ENCODE data around the gene ZNF521.

Gene ZNF521

DNA sequence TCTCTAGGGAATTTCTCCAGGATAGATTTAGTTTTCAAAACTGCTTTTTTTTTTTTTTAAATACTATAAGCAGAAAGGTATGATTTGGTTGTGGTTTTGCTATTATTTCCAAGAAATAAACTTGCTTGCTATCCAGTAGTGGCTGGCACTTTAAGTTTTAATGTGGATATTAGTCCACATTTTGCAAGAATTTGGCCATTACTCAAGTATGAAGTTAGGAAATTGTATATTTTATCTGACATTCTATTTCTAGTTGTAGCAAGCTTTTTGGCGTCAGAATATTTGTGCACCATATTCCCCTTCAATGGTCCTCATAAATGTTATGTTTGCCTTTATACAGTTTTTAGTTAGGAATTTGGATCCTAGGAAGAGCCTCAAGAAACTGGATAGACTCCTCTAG is 226.3 kb downstream of the ZNF521 start:
- no peak for DNase-seq (ENCODE audit: low read depth)

DNA sequence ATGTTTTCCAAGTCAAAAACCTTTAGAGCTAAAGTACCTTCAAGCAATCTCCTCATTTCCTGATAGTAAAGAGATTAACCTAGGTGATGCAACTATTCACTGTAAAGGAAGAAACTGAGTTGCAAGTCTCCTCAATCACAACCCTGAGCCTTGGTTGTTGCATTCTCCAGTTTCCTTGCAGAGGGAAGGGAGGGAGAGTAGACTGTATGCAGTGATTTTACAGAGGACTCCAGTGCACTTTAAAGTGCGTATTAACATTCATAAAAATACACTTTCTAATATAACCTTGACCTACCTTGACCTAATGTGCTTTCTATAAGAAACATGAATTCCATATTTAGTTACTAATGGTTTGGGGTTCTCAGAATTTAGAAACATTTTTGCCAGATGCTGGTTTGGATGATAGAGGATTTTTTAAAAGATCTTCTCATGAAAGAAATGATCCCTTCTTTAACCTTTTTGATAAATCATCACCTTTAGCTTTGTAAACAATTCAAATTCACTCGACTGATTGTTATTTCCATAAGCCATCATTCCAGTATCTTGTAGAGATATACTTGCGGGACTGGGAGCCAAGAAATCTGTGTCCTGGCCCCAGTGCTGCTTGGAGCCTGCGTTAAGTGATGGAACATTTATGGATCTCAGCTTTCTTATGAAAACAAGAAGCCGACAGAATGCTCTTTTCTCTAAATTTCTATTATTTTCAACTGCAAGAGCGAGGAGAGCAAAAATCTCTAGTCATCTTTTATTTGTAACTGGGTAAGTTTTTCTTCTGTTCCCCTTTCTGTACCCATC is 228.3 kb downstream of the ZNF521 start:
- DNase-seq (ENCODE audit: low read depth): no peak

DNA sequence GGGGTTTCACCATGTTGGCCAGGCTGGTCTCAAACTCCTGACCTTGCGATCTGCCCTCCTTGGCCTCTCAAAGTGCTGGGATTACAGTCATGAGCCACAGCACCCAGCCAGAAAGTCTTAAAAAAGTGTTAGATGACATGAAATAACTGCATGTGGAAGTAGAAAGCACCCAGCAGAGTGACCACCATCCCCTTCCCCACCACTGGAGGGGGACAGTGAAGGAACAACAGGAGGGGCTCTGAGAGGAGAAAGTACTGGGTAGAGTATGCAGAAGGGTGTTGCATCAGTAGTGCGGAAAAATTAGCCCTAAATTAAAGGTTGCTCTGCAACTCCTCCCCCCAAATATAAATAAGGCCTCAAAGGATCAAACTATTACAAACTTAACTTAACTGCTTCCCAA is 230.5 kb downstream of the ZNF521 start:
- no peak for DNase-seq (ENCODE audit: low read depth)

DNA sequence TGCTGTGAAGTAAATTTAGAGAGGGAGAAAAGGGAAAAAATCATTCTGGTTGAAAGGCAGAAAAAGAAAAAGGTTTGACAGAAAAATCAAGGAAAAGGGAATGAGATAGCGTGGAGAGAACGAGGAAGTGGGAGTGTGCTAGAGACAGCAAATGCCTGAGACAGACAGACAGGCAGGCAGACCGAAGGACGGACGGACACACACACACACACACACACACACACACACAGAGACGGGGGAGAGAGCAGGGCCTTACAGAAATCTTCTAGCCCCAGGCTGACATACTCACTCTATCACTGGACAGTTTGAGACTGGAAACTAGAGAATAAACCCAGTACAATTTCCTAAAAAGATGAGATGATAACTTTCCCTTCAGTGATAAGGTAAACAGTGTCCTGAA is 238.4 kb downstream of the ZNF521 start:
- no peak for DNase-seq (ENCODE audit: low read depth)

DNA sequence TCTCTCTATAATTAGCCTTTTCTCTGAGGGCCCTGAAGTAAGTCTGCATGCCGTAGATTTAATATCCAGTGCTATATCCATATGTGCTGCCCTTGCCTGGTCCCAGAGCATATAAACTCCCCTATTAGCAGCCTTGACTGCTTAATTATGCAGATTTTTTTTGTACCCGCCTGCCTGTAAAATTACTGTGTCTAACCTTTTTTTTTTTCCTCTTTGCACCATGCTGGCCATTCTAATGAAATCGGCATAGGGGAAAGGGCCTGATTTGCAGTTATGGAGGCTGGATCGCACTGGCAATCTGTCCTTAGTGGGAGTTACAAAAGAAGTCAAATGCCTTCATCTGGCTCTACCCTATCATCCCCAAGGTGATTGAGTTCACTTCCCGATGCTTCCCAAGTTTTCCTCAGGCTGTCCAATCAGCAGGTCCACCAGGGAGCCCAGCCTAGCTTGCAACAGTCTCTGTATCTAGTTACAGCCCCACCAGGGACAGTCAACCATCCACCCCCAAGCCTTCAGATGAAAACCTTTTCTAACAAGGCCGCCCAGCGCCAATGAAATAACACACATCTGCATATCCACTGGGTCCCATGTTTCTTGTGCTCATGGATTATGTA is 239.0 kb downstream of the ZNF521 start:
- DNase-seq (ENCODE audit: low read depth): no peak

DNA sequence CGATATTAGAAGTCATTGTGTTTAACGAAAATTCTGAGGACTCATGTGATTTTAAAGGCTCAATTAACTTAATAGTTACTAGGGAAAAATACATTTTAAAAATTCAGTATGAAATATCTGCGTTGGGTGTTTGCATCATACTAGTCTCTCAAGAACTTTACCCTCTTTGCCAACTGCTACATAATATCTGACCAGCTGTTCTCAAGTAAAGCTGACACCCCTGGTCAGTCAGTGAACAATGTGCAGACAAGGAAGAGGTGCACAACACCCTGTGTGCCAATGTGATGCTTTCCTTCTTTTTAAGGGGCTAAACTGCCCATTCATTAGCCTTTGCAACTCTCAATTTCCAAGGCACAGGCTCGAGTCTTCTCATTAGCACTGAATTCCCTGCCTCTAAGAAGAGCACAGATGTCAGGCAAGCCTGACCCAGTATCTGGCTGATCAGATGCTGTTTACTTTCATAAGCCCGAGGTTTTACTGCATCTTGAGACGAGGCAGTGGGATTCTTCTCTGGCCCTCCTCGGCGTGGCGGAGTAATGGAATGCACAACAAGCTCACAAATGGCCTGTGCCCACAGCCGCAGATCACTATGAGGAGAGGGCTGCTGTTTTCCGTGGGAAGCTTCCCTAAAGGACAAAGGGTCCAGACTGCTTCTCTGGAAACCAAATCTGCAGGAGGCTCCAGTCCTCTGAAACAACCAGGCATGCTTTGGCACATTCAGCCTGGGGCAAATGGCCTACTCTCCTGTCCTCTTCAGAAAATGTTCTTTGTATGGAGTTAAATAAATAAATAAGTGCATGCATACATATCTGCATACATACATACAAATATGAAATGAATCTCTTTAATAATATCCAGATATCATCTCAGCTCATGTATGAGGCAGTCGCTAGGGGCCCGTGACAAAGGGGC is 240.3 kb downstream of the ZNF521 start:
- no peak for DNase-seq (ENCODE audit: low read depth)

DNA sequence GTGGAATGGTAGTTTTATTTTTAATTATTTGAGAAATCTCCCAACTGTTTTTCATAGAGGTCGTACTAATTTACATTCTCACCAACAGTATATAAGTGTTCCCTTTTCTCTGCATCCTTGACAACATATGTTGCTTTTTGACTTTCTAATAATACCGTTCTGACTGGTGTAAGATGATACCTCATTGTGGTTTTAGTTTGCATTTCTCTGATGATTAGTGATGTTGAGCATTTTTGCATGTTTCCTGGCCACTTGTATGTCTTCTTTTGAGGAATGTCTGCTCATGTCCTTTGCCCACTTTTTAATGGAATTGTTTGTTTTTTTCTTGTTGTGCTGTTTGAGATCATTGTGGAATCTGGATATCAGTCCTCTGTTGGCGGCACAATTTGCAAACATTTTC is 242.5 kb downstream of the ZNF521 start:
- no peak for DNase-seq (ENCODE audit: low read depth)

DNA sequence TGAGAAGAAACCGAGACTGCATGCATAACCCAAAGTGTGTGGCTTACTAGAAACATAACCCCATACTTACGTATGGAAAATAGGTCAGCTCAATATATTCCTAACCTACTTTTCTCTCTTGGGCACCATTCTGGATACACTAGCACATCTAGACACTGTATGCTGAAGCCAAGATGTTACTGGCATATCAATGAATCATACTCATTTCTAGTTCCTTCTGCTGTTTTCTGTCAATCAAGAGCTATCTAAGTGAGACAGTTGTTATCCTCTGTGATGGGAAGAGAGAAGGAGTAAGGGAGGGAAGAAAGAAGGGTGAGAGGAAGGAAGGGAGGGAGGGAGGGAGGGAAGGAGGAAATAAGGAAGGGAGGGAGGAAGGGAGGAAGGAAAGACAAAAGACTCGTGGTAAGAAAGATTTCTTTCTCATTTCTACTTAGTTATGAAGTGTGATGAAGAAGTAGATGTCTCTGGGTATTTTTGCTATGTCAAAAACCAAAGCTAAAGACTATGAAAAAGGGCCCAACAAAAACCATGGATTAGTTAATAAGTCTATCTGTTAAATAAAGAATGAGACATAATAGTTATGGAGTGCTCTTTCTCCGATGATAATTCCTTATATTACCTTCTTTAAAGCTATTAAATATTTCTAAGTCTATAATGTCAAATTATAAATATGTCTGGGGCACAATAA is 248.4 kb downstream of the ZNF521 start:
- no peak for DNase-seq (ENCODE audit: low read depth)

DNA sequence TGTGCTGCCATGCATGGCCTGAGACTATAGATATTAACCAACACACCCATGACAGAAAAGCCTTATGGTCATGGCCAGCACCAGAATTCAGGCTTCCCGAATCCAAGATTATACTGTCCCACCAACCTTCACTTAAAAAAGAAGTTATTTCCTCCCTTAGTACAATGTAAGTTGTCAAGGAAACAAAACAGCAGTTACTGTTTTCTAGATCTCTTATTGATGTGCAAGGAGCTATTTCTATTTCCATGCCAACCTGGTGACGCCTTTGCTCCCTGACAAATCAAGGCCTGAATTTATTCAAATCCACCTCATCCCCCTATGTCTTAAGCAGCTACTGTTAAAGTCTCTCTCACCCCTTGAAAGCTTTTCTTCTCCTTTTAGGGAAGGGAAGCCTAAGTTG is 249.3 kb downstream of the ZNF521 start:
- no peak for DNase-seq (ENCODE audit: low read depth)

DNA sequence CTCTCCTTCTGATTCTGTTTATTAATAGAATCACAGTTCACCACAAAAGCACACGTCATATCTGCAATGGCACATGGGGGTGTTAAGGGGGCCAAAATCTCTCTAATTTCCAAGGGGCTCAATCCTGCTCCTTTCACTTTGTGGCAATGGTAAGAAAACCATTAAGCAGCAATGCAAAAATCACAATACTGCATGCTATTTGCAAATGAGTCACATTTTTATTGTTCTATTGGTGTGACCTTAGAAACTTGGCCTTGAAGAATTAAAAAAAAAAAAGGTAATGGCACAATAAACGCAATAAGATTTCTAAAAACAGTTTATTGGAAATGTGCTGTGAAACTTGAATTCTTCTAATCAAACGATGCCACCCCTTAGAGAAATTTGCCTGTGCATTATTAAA is 251.5 kb downstream of the ZNF521 start:
- no peak for DNase-seq (ENCODE audit: low read depth)

DNA sequence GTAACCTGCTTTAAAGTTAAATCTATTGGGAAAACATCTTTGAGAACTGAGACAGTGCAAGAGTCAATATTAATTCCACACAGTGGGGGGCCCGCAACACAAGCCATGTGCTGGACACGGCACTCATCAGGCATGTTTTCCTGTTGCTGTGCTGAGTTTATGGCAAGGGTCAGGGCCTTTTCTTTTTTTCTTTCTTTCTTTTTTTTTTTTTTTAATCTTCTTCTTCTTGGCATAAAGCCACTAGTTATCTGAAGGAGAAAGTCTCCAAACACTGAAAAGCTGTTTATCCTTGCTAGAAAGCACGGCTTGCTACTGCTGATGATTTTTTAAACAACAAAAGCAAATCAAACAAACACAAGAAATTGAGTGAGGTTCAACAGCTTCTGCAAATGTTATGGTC is 252.1 kb downstream of the ZNF521 start:
- DNase-seq (ENCODE audit: low read depth): no peak

DNA sequence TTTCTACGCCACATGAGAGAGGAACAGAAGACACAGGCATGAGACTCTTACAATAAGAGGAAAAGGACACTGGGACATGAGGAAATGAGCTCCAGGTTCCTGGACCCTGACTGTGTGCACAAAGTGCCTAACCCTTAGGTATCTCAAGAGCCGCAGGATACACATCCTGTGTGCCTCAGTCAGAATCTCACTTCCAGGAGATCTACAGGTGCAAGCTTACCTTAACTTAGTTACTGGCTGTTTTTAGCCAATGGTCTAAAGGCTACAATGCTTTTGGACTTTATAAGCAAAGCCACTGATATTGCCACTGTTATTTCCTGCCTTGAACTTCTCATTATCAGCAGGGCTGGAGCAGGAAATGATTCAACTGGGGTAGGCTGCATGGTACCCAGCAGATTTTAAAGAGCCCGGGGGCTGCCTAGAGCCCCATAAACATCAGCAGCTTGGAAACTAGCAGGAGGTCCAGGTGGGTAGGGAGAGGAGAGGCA is 254.4 kb downstream of the ZNF521 start:
- DNase-seq (ENCODE audit: low read depth): no peak

DNA sequence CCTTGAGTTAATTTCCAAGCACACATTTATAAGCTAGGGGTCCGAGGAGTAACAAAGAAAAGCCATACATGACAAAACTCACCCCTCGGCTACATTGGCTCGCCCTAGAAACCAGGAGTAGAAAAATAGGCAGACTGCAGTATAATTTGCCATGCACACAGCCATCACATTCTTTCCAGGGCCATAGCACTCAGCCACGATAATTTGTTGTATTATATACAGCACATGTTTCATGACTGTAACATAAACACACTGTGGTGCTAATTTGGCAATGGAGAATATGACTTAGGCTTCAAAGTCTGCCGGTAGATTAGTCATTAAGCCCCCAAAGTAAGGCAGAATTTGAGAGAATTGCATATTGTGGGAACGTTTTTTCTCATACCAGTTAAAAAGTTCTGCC is 254.9 kb downstream of the ZNF521 start:
- DNase-seq (ENCODE audit: low read depth): no peak

DNA sequence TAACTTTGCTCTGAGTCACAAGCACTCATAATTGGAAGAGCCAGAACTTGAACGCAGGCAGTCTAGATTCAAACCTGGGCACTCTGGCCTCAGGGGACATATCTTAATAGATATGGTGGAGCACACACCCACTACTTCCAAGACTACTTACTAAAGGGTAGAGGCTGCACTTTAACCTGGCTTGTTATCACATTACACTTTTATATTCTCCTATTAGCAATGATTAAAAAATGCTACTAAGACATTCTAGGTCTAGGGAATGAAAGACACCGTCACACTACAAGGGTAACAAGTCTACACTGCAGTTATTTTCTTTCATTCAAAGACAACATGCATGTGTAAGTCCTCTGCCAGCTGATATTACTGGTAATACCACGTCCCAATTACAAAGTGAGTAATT is 258.8 kb downstream of the ZNF521 start:
- no peak for DNase-seq (ENCODE audit: low read depth)

DNA sequence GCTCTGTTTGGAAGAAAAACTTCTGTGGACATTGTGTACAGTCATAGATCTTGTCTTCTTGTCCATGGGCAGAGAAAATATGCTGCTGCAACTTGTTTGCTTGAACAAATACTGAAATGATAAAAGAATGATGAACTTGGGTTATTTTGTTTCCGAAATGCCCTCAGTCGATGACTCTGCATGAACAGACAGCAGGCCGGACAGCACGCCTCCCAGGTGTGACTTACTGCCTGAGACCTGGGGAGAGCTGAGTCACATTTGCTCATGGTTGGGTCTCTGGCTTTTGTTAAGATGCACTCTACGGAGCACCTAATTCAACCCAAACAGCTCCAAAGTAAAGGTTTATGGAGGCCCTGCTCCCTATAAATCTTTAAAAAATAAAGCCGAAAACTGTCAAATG is 262.5 kb downstream of the ZNF521 start:
- DNase-seq (ENCODE audit: low read depth): no peak

DNA sequence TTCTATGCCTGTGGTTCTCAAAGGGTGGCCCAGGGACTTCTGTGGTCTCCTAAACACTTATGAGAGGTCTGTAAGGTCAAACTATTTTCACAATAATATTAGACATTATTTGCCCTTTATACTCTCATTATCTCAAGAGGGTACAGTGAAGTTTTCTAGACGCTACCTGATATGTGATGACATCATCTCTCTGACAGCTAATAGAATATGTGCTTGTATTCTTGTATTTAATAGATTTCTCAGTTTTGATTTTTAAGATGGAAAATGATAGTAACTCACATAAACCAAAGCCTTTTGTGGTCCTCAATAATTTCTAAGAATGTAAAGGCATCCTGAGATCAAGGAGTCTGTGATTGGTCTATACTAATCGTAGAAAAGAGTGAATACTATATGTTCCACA is 265.1 kb downstream of the ZNF521 start:
- no peak for DNase-seq (ENCODE audit: low read depth)

DNA sequence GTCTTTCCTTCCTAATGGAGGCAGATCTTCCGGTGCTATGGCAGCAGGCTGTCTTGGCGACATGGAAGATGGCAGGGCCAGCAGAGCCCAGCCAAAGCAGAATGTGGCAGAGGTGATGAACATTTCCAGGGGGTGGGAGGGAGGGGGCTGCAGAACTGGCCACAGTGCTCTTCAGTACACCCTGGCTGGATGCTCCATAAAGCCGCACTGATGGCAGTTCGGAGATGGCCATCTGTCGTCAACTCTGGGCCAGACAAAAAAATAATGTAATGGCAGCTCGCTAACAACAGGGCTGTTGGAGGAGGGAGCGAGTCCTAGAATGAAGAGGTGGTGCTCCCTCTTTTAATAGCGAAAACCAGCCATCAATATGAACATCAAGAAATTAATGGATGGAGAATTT is 271.0 kb downstream of the ZNF521 start:
- no peak for DNase-seq (ENCODE audit: low read depth)

DNA sequence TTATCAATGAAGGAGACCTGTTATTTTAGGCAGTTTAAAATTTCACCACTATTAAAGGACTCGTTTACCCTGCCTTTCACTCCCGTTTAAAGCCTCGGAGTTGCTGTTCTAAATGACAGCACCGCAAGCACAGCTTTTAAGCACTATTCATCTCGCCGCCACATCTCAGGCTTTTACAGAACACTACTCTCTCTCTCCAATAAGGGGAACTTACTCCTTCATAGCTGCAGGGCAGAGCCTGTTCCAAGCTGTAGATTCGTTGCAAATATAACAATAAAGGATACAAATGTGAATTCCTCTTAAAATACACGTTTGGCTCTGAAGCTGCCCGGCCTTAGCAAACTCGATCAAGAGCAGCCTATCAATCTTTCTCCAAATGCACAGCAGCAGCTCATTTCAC is 271.8 kb downstream of the ZNF521 start:
- DNase-seq (ENCODE audit: low read depth): no peak

DNA sequence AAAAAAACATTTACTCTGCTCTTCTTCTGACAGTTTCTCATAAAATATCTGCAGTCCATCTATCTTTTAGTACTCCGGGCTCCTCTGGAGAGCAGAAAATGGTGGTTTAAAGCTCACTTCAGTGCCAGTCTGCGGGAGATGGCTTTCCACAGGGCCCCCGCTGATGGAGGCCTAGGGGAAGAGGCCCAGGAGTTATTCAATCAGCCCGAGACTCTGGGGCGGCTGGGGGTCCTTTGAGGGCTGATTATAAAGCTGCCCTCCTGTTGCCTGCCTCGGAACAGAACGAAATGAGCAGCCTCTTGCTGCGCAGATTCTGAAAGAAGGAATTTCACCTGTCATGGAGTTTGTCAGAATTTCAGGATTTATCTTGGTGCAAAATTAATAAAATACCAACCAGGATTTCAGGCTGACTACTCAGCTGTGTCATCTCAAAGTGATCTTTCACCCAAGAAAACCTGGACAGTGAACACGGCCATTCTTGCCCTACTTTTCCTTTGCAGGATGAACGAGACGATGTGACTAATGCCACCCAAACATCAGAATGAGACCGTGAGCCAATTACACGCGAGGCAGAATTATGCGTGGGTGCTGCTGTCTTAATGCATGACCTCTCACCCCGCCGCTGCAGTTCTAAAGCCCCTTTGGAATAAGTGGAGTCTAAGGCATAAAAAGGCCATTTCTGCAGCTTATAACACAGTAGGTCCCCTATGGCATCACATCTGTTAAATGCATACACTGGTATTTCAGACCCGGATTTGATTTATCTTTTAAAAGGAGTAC is 273.8 kb downstream of the ZNF521 start:
- no peak for DNase-seq (ENCODE audit: low read depth)

DNA sequence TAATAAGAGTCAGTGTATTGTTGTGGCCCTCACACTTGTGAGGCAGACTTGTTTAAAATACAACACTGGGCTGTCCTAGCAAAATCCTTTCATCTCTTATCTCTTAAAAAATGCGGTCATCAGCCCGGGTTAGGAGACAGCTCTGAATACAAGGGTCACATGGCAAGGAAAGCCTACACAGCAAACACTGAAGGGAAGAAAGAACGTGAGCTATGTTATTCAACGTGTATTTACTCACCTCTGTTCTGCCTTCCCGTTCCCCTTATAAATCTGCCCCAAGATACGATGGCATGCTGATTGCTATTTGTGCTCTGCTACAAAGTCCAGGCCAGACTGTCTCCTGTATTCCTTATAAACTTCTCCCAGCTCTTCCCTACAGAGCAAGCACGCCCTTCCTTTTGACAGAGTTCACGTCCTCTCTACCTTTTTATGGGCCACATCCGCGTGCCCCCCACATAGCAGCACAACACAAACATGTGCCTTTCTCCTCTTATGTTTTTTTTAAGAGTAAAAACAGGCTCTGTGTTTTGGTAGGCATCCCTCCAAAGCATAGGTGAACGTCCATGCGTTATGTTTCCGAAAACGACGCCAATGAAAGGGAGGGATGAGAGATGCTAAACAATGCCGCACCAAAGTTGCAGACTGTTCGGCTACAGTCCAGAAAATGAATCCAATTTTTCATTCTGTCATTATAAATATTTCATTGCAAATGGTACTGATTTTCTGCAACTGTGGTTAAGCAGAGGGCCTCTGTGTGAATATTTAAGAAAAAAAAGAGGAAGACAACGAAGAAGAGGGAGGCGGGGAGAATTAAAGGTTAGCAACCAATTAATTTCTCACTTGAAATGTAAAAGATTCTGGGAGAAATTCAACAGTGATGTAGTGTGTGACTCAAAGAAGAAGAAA is 274.7 kb downstream of the ZNF521 start:
- no peak for DNase-seq (ENCODE audit: low read depth)
